Omental fat pad (tissue), 4 donors: ENCODE data around the gene SNX6. TPM values are rescaled to one million over a fixed set of nuclear protein-coding genes. Genes with fewer than 3 reads are reported as not detected.

ENCODE experiments used
- ATAC-seq: fragments of 150-250 bp; one replicate; pipeline ENCODE4 v1.9.1; 2016; ENCODE audit warnings: mild to moderate bottlenecking, moderate library complexity; ENCODE audit not compliant: low FRiP score
- DNase-seq: peaks from one replicate; pipeline ENCODE4 v3.0.0-alpha.2; 2019; ENCODE audit warnings: low spot score
- total RNA-seq, 4 donors: library from RNA; depleted of rRNA; stranded (reverse); fragments of >200 nt; gene quantifications; one replicate each; pipeline ENCODE4 v1.1.0, GENCODE V29; 2016
- TF ChIP-seq, protein P1 (sequence below), 3 donors: fragments of 450-650 bp; IDR thresholded peaks; one replicate each; pipeline ENCODE4 v1.5.1; 2016 to 2017; ENCODE audit warnings: antibody characterized with exemption in 3 of 3, mild to moderate bottlenecking in 3 of 3, moderate library complexity in 2 of 3

SNX6 gene
- total RNA-seq, 4 donors from 2014 or later: 98.7 to 172 (median 129) TPM

DNA sequence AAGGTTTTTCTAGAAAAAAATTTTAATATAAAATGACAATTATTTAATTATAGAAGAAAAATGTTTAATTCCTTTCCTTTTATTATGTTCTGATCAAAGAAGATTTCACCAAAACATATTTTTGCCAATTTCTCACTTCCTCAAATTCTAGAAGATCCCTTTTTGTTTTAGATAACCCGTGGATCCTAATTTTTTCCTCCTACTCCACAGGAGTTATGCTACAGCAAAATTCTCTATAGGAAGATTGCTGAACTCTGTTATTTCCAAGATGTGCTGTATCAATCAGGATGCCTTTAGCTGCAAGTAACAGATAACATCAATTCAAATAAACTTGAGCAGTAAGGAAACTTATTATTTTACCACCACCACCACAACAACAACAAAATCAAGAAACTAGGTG lies 3.8 kb upstream of the SNX6 start:
- DNase-seq: no peak
- ATAC-seq: no peak
- TF ChIP-seq, protein P1, sequence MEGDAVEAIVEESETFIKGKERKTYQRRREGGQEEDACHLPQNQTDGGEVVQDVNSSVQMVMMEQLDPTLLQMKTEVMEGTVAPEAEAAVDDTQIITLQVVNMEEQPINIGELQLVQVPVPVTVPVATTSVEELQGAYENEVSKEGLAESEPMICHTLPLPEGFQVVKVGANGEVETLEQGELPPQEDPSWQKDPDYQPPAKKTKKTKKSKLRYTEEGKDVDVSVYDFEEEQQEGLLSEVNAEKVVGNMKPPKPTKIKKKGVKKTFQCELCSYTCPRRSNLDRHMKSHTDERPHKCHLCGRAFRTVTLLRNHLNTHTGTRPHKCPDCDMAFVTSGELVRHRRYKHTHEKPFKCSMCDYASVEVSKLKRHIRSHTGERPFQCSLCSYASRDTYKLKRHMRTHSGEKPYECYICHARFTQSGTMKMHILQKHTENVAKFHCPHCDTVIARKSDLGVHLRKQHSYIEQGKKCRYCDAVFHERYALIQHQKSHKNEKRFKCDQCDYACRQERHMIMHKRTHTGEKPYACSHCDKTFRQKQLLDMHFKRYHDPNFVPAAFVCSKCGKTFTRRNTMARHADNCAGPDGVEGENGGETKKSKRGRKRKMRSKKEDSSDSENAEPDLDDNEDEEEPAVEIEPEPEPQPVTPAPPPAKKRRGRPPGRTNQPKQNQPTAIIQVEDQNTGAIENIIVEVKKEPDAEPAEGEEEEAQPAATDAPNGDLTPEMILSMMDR (IDR thresholded peaks at IDR 0.05): no peak

DNA sequence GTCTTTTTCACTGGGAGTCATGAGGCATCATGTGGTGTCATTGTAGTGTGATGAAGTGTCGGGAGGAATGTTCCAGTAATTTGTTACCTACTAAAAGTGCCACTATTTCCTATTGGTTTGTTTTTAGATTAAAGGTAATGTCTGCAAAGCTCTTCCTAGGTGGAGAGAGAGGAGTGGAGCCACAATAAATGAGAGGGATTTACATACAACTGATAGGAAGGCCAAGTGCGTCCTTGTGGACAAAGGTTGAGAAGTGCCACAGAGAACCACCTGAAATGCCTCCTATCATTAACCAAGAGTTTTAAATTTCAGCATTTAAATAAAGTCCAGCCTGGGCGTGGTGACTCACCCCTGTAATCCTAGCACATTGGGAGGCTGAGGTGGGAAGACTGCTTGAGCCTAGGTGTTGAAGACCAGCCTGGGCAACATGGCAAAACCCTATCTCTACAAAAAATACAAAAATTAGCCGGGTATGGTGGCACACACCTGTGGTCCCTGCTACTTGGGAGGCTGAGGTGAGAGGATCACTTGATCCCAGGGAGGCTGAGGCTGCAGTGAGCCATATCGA lies 2.5 kb upstream of the SNX6 start:
- TF ChIP-seq, protein P1 (IDR thresholded peaks at IDR 0.05): no peak
- DNase-seq: no peak

DNA sequence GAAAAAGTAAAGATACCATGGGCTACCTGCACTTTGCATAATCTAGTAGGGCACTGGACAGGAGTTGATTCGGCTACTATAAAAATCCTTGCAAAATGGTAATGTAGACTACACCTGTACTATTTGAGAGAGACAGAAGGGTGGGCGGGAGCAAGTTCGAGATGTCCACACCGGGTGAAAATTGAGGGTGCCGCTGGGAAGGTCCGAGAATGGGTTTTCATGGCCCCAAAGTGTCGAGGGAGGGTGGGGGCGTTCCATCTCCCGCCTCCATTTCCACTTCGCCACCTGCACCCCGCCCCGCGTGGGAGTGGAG lies 648 bp downstream of the SNX6 start:
- TF ChIP-seq, protein P1 (IDR thresholded peaks at IDR 0.05): no peak
- ATAC-seq (no peak), DNase-seq (no peak)

More for the DNA sequence above, 2.5 kb upstream of the SNX6 start:
- ATAC-seq: no peak

DNA sequence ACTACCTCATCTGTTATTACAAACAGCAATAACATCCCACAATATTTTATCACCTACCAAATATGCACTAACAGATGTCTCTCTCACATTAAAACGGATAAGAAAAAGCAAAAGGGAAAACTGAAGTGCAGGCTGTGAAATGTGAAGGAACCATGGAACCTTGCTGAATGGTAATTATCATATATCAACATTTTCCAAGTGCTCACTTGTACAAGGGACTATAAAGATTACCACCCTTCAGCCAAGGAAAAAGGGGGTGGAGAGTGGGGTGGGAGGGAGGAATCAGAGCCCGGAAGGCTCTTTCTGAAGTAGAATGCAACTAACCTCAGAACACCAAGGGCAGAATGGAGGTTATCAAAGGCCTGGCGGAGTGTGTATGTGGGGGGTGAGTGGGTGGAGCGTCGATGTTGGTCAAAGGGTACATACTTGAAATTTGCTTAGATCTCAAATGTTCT lies 1.2 kb downstream of the SNX6 start:
- DNase-seq (no peak), ATAC-seq (no peak)
- TF ChIP-seq, protein P1 (IDR thresholded peaks at IDR 0.05): no peak

DNA sequence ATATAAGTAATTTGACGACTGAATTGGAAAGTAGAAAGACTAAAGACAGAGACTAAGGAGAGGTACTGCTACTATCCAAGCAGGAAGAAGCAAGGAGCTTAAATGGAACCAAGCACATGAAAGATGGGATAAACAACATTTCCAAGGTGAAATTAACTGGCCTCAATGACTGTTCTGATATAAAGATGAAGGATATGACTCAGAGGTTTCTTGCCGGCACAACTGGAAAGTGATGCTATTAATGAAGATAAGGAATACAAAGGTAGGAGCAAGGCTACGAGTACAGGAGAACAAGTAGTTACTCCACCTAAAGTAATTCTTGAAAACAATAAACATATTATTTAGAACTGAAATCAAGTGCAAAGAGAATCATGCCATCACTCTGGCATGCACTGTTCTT lies 6.4 kb downstream of the SNX6 start:
- DNase-seq: no peak
- ATAC-seq: no peak
- TF ChIP-seq, protein P1 (IDR thresholded peaks at IDR 0.05): no peak

GRCh38 chr14:34620839-34621238 lies 9.1 kb downstream of the SNX6 start:
- DNase-seq (no peak), ATAC-seq (no peak)
- TF ChIP-seq, protein P1 (IDR thresholded peaks at IDR 0.05): no peak

- TF ChIP-seq, protein P1 (IDR thresholded peaks at IDR 0.05): no peak
- ATAC-seq: no peak
- DNase-seq: no peak
Observed at GRCh38 chr14:34620115-34620514, 9.8 kb downstream of the SNX6 start.
